NOMO-1 treated with dmso at 0.1 percent for 144 hours (cell line): ENCODE data around the gene MICAL2.

Source experiments
- DNase-seq: peaks from one replicate; lab custom pipeline; 2025; ENCODE audit not compliant: unreplicated experiment; lab: John Stamatoyannopoulos, UW

MICAL2 gene

GRCh38 chr11:12149672-12150225, 39.4 kb downstream of the MICAL2 start:
- DNase-seq: peak; percentile 20

GRCh38 chr11:12150831-12151382, 40.5 kb downstream of the MICAL2 start:
- DNase-seq: no peak

GRCh38 chr11:12152321-12152720, 41.9 kb downstream of the MICAL2 start:
- DNase-seq: no peak

- no peak for DNase-seq
Measured at GRCh38 chr11:12154871-12155668, 44.7 kb downstream of the MICAL2 start.

- no peak for DNase-seq
Measured at GRCh38 chr11:12155696-12156095, 45.3 kb downstream of the MICAL2 start.

GRCh38 chr11:12156301-12157140, 46.1 kb downstream of the MICAL2 start:
- no peak for DNase-seq

- DNase-seq: peak; percentile 48
Measured at GRCh38 chr11:12157241-12157661, 46.9 kb downstream of the MICAL2 start.

GRCh38 chr11:12158909-12159308, 48.5 kb downstream of the MICAL2 start:
- DNase-seq: no peak

GRCh38 chr11:12159351-12160099, 49.1 kb downstream of the MICAL2 start:
- peak; percentile 93 for DNase-seq

GRCh38 chr11:12160231-12160630, 49.8 kb downstream of the MICAL2 start:
- DNase-seq: no peak

GRCh38 chr11:12160680-12161079, 50.3 kb downstream of the MICAL2 start:
- DNase-seq: no peak

- no peak for DNase-seq
Measured at GRCh38 chr11:12161137-12161536, 50.7 kb downstream of the MICAL2 start.

GRCh38 chr11:12161603-12162350, 51.4 kb downstream of the MICAL2 start:
- DNase-seq: no peak

GRCh38 chr11:12162652-12163051, 52.3 kb downstream of the MICAL2 start:
- DNase-seq: no peak

GRCh38 chr11:12163181-12163941, 53.0 kb downstream of the MICAL2 start:
- no peak for DNase-seq

- DNase-seq: no peak
Measured at GRCh38 chr11:12164061-12165014, 53.9 kb downstream of the MICAL2 start.

- DNase-seq: no peak
Measured at GRCh38 chr11:12165237-12165875, 55.0 kb downstream of the MICAL2 start.
